A549 (cell line): ENCODE measurements around the gene IL4R.

ENCODE experiments used
- KDM1A ChIP-seq: fragments of 200-600 bp; sonication (generic); IDR thresholded peaks from 2 replicates; pipeline ENCODE4 v1.6.1; 2016; ENCODE audit warnings: low read depth, mild to moderate bottlenecking
- NPAS2 ChIP-seq: fragments of 250-450 bp; sonication (Bioruptor Pico); IDR thresholded peaks from 2 replicates; pipeline ENCODE4 v1.8.0; 2022; ENCODE audit warnings: mild to moderate bottlenecking, moderate library complexity, borderline replicate concordance
- RCOR1 ChIP-seq: fragments of 150-350 bp; IDR thresholded peaks from 2 replicates; pipeline ENCODE4 v1.6.1; 2014; ENCODE audit warnings: antibody characterized with exemption, low read length, low read depth
- RFX5 ChIP-seq: fragments of 450-650 bp; IDR thresholded peaks from 2 replicates; pipeline ENCODE4 v1.7.1; 2014; ENCODE audit warnings: antibody characterized with exemption, mild to moderate bottlenecking, moderate library complexity
- TF ChIP-seq, protein P1 (sequence below): fragments of >200 bp; sonication (Bioruptor Twin); formaldehyde crosslinking; IDR thresholded peaks from 3 replicates; pipeline ENCODE4 v1.5.1; 2016

DNA sequence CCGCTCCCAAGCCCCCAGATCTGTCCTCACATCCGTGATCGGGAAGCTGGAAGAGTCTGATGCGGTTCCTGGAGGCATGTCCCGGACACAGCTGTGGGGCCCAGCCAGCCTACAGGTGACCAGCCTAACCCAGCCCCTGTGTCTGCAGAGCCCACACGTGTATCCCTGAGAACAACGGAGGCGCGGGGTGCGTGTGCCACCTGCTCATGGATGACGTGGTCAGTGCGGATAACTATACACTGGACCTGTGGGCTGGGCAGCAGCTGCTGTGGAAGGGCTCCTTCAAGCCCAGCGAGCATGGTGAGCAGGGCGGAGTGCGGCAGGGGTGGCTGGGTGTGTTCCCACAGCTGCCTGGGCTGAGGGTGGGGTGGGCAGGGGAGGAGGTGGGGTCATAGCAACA, 30.9 kb downstream of the IL4R start:
- TF ChIP-seq KDM1A (no peak), NPAS2 (no peak), RCOR1 (no peak), RFX5 (no peak)
- TF ChIP-seq, protein P1, sequence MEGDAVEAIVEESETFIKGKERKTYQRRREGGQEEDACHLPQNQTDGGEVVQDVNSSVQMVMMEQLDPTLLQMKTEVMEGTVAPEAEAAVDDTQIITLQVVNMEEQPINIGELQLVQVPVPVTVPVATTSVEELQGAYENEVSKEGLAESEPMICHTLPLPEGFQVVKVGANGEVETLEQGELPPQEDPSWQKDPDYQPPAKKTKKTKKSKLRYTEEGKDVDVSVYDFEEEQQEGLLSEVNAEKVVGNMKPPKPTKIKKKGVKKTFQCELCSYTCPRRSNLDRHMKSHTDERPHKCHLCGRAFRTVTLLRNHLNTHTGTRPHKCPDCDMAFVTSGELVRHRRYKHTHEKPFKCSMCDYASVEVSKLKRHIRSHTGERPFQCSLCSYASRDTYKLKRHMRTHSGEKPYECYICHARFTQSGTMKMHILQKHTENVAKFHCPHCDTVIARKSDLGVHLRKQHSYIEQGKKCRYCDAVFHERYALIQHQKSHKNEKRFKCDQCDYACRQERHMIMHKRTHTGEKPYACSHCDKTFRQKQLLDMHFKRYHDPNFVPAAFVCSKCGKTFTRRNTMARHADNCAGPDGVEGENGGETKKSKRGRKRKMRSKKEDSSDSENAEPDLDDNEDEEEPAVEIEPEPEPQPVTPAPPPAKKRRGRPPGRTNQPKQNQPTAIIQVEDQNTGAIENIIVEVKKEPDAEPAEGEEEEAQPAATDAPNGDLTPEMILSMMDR = no peak
